ENCODE results near the gene AKAP8L. TPM values are rescaled to one million over a fixed set of nuclear protein-coding genes. Genes with fewer than 3 reads are reported as not detected.
A peak's percentile ranks its signal among the peaks of the same experiment; 100 is the strongest.

AKAP8L gene
- total RNA-seq, 1 experiment from 2014 or later, result 94.0 TPM

GRCh38 chr19:15453091-15453578, 34.3 kb upstream of the AKAP8L start:
- CTCF ChIA-PET, result interaction anchor here (0.6 kb wide), 1 partner anchor 14 kb away, joined by 4 read pairs; no protein-coding TSS in a partner anchor
- Mint-ChIP-seq H3K36me3 (ENCODE audit: insufficient read depth, unreplicated experiment) (peaks cover 7% of the 10 kb centered on the region), H3K27ac (ENCODE audit: unreplicated experiment) (no peak overlapping the region), H3K4me3 (ENCODE audit: low read depth, unreplicated experiment) (no peak overlapping the region), H3K4me1 (ENCODE audit: low read depth, unreplicated experiment) (peaks cover 10% of the 10 kb centered on the region), H3K9me3 (ENCODE audit: low read depth, unreplicated experiment) (no peaks in the 10 kb centered on the region), H3K27me3 (ENCODE audit: unreplicated experiment) (peaks cover 62% of the 10 kb centered on the region)
- intact Hi-C loops (cut with micrococcal nuclease; ENCODE audit: unreplicated experiment), result no loop called here
- no peak for DNase-seq
- TF ChIP-seq, protein P1, sequence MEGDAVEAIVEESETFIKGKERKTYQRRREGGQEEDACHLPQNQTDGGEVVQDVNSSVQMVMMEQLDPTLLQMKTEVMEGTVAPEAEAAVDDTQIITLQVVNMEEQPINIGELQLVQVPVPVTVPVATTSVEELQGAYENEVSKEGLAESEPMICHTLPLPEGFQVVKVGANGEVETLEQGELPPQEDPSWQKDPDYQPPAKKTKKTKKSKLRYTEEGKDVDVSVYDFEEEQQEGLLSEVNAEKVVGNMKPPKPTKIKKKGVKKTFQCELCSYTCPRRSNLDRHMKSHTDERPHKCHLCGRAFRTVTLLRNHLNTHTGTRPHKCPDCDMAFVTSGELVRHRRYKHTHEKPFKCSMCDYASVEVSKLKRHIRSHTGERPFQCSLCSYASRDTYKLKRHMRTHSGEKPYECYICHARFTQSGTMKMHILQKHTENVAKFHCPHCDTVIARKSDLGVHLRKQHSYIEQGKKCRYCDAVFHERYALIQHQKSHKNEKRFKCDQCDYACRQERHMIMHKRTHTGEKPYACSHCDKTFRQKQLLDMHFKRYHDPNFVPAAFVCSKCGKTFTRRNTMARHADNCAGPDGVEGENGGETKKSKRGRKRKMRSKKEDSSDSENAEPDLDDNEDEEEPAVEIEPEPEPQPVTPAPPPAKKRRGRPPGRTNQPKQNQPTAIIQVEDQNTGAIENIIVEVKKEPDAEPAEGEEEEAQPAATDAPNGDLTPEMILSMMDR (IDR thresholded peaks at IDR 0.05; ENCODE audit: unreplicated experiment), result no peak
- BruUV-seq (replicated peaks), result no TSS peak

DNA sequence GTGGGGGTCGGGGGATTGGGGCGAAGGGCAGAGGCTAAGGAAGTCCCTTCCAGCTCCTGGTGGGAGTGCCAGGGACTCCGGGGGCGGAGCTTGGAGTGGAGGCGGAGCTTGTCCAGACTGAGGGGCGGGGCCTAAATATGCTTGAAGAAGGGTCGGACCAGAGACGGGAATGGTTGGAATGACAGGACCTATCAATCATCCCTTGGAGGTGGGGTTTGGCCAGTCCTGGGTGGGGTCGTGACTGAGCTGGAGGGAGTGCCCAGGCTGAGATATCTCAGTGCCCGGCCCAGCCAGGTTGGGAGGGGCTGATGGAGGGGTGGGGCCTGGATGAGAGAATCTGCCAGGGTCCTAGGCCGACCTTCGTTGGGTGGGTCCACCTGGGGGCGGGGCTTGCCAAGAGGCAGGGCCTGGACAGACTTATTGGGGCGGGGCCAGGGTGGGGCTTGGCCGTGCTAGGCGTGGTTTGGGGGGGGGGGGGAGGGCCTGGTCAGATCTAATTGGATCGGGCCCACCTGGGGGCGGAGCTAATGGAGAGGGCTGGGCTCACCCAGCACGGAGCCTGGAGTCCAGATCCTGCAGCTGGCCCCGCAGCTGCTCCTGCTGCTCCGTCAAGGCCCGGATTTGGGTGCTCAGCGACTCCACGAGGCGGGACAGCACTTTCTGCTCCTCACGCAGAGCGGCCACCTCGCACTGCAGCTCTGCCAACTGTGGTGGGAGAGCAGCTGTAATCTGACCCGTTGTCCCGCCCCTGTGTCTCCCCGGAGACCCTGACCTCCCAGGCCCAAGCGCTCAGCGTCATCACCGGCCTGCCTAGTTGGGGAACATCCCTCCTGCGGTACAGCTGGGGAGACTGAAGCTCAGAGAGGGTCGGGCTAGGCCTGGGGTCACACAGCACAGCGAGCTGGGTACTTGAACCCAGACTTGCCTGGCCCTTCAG, 33.6 kb upstream of the AKAP8L start:
- intact Hi-C loops (cut with micrococcal nuclease; ENCODE audit: unreplicated experiment), result no loop called here
- Mint-ChIP-seq H3K9me3 (ENCODE audit: low read depth, unreplicated experiment) (no peaks in the 10 kb centered on the region), H3K36me3 (ENCODE audit: insufficient read depth, unreplicated experiment) (peaks cover 7% of the 10 kb centered on the region), H3K27me3 (ENCODE audit: unreplicated experiment) (peaks cover 58% of the 10 kb centered on the region), H3K4me1 (ENCODE audit: low read depth, unreplicated experiment) (peaks cover 10% of the 10 kb centered on the region), H3K4me3 (ENCODE audit: low read depth, unreplicated experiment) (no peak overlapping the region), H3K27ac (ENCODE audit: unreplicated experiment) (no peak overlapping the region)
- TF ChIP-seq, protein P1 (IDR thresholded peaks at IDR 0.05; ENCODE audit: unreplicated experiment), result no peak
- no TSS peak for BruUV-seq (replicated peaks)
- CTCF ChIA-PET, result interaction anchor here (0.6 kb wide), 1 partner anchor 15 kb away, joined by 4 read pairs; no protein-coding TSS in a partner anchor
- DNase-seq, result peak; percentile 59

DNA sequence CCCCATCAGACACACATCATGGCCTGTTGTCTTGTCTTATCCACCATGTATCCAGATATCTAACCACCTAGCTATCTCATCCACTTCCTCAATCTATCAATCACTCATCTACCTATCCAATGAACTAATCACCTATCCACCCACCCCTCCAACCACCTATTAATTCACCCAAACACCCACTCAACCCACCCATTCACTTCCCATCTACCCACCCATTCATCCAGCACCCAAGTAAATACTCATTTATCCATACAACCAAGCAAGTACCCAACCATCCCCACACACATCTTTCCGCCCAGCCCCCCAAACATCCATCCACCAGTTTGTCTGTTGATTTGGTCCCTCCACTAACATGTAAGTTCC, 31.7 kb upstream of the AKAP8L start:
- H3K9me3 Mint-ChIP-seq (ENCODE audit: low read depth, unreplicated experiment), result no peaks in the 10 kb centered on the region
- CTCF ChIA-PET, result no interaction called here
- H3K36me3 Mint-ChIP-seq (ENCODE audit: insufficient read depth, unreplicated experiment), result peaks cover 7% of the 10 kb centered on the region
- TF ChIP-seq, protein P1 (IDR thresholded peaks at IDR 0.05; ENCODE audit: unreplicated experiment), result no peak
- no TSS peak for BruUV-seq (replicated peaks)
- H3K27me3 Mint-ChIP-seq (ENCODE audit: unreplicated experiment), result peaks cover 65% of the 10 kb centered on the region
- DNase-seq, result no peak
- peaks cover 10% of the 10 kb centered on the region for H3K4me1 Mint-ChIP-seq (ENCODE audit: low read depth, unreplicated experiment)
- H3K4me3 Mint-ChIP-seq (ENCODE audit: low read depth, unreplicated experiment), result peak overlapping the region; percentile 65
- intact Hi-C loops (cut with micrococcal nuclease; ENCODE audit: unreplicated experiment), result no loop called here
- H3K27ac Mint-ChIP-seq (ENCODE audit: unreplicated experiment), result peak overlapping the region; percentile 91

GRCh38 chr19:15449620-15450527, 31.1 kb upstream of the AKAP8L start, which contains the start of gene WIZ:
Gene WIZ, minus strand, starts transcription at chr19:15449956. Its CDS starts 1,649 bp downstream, at chr19:15448307.
- Mint-ChIP-seq H3K4me1 (ENCODE audit: low read depth, unreplicated experiment) (peaks cover 10% of the 10 kb centered on the region), H3K36me3 (ENCODE audit: insufficient read depth, unreplicated experiment) (peaks cover 7% of the 10 kb centered on the region), H3K27me3 (ENCODE audit: unreplicated experiment) (peaks cover 58% of the 10 kb centered on the region), H3K27ac (ENCODE audit: unreplicated experiment) (peak within 1 kb of the TSS; percentile 91), H3K9me3 (ENCODE audit: low read depth, unreplicated experiment) (no peaks in the 10 kb centered on the region), H3K4me3 (ENCODE audit: low read depth, unreplicated experiment) (peak within 1 kb of the TSS; percentile 65)
- TF ChIP-seq, protein P1 (IDR thresholded peaks at IDR 0.05; ENCODE audit: unreplicated experiment), result no peak
- intact Hi-C loops (cut with micrococcal nuclease; ENCODE audit: unreplicated experiment), result no loop called here
- peak; percentile 78 for DNase-seq
- CTCF ChIA-PET, result no interaction called here
- no TSS peak for BruUV-seq (replicated peaks)
